ENCODE measurements around the gene CRTC2.

The CRTC2 gene

GRCh38 chr1:153962088-153963029 is 3.9 kb upstream of the CRTC2 start:
- peak; percentile 82 for DNase-seq (ENCODE audit: low read depth)
- H3K4me3 ChIP-seq (ENCODE audit: low read length): peak overlapping the region; percentile 51
- TF ChIP-seq CTCF (IDR thresholded peaks at IDR 0.05; ENCODE audit: insufficient read depth, low read depth, low read length, missing control alignments): no peak

- no peak for TF ChIP-seq CTCF (IDR thresholded peaks at IDR 0.05; ENCODE audit: insufficient read depth, low read depth, low read length, missing control alignments)
- no peak for DNase-seq (ENCODE audit: low read depth)
- H3K4me3 ChIP-seq (ENCODE audit: low read length): peak overlapping the region; percentile 51
Measured at GRCh38 chr1:153961421-153961820, 3.0 kb upstream of the CRTC2 start.

DNA sequence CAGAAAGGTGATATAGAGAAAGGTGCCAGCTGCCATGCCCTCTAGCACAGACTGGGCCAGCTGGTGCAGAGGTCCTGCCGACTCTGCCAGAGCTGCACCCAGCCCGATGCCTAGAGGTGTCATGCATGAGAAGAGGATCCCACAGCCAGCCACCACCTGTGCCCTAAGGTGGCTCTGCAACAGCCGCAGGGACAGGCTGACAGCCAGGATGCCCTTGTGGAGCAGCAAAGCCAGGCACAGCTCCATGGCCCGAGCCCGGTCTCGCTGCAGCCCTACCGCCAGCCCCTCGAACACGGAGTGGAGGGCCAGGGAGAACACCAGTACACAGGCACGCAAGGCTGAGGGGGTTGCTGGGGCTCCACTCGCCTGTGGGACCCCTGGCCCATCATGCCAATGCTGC is 1.8 kb upstream of the CRTC2 start:
- no peak for TF ChIP-seq CTCF (IDR thresholded peaks at IDR 0.05; ENCODE audit: insufficient read depth, low read depth, low read length, missing control alignments)
- no peak for DNase-seq (ENCODE audit: low read depth)
- no peak overlapping the region for H3K4me3 ChIP-seq (ENCODE audit: low read length)

DNA sequence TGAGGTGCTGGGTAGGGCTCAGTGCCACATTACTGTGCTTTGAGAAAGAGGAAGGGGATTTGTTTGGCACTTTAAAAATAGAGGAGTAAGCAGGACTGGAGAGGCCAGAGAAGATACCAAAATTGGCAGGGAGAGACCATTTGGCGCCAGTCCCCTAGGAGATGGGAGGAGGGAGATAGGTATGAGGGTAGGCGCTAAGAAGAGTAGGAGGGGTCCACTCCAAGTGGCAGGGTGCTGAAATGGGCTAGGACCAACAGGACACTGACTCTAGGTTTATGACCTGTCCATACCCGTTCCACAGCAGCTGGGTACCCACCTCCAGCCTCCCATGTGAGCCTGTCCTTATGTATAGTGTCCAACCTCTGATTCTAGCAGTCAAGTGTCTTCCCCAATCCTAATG is 1.0 kb upstream of the CRTC2 start:
- no peak overlapping the region for H3K4me3 ChIP-seq (ENCODE audit: low read length)
- no peak for TF ChIP-seq CTCF (IDR thresholded peaks at IDR 0.05; ENCODE audit: insufficient read depth, low read depth, low read length, missing control alignments)
- DNase-seq (ENCODE audit: low read depth): no peak

GRCh38 chr1:153958961-153959260 is 499 bp upstream of the CRTC2 start:
- H3K4me3 ChIP-seq (ENCODE audit: low read length): peak overlapping the region; percentile 15
- DNase-seq (ENCODE audit: low read depth): no peak
- no peak for TF ChIP-seq CTCF (IDR thresholded peaks at IDR 0.05; ENCODE audit: insufficient read depth, low read depth, low read length, missing control alignments)

DNA sequence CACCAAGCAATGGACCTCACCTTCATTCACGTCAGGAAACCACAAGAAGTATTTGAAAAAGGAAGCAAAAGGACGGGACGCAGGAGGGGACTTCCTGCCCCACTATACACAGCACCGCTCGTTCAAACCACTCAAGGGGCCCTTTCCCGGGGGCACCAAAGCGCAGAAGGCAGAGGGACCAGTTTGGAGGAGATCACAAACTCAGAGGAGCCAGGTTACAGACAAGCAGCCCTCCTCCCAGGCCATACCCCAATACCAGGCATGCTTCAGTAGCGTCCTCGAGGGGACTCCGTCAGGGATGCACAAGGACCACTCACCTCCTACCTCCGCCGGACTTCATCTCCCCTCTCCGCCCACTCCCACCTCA is 685 bp downstream of the CRTC2 start:
- H3K4me3 ChIP-seq (ENCODE audit: low read length): peak overlapping the region; percentile 96
- DNase-seq (ENCODE audit: low read depth): no peak
- no peak for TF ChIP-seq CTCF (IDR thresholded peaks at IDR 0.05; ENCODE audit: insufficient read depth, low read depth, low read length, missing control alignments)

Measured in epithelial cell of esophagus (primary cell).